ENCODE measurements around the gene GBP1. TPM values are rescaled to one million over a fixed set of nuclear protein-coding genes. Genes with fewer than 3 reads are reported as not detected.

Gene GBP1
- total RNA-seq, 4 donors from 2014 or later: 16.1 to 38.2 (median 21.1) TPM

DNA sequence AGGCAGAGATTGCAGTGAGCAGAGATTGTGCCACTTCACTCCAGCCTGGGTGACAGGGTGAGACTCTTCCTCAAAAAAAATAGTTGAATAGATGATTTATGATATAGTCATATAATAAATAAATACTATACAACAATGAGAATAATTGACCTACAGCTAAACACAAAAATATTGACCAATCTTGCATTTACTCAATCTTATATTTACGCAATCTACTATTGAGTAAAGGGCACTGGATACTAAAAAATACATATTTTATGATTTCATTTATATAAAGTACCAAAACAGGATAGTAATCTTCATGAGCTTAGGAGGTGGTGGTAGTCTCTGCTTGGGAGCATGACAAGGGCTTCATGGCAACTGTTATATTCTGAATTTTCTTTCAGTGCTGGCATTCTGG is 23.3 kb downstream of the GBP1 start:
- intact Hi-C loops (cut with DNase I): no loop called here
- no peak for DNase-seq (ENCODE audit: extremely low spot score)
- Histone ChIP-seq H3K4me1 (no peaks in the 10 kb centered on the region), H3K4me3 (no peak overlapping the region), H3K27ac (replicated peaks in 1 of 4) (no peak overlapping the region), H3K9me3 (no peaks in the 10 kb centered on the region), H3K27me3 (no peaks in the 10 kb centered on the region), H3K36me3 (no peaks in the 10 kb centered on the region)
- TF ChIP-seq, protein P1, sequence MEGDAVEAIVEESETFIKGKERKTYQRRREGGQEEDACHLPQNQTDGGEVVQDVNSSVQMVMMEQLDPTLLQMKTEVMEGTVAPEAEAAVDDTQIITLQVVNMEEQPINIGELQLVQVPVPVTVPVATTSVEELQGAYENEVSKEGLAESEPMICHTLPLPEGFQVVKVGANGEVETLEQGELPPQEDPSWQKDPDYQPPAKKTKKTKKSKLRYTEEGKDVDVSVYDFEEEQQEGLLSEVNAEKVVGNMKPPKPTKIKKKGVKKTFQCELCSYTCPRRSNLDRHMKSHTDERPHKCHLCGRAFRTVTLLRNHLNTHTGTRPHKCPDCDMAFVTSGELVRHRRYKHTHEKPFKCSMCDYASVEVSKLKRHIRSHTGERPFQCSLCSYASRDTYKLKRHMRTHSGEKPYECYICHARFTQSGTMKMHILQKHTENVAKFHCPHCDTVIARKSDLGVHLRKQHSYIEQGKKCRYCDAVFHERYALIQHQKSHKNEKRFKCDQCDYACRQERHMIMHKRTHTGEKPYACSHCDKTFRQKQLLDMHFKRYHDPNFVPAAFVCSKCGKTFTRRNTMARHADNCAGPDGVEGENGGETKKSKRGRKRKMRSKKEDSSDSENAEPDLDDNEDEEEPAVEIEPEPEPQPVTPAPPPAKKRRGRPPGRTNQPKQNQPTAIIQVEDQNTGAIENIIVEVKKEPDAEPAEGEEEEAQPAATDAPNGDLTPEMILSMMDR (IDR thresholded peaks at IDR 0.05): no peak
- TF ChIP-seq EP300 (IDR thresholded peaks at IDR 0.05): no peak
- TF ChIP-seq POLR2A (IDR thresholded peaks at IDR 0.05; ENCODE audit: low read depth): no peak
- no peak for TF ChIP-seq POLR2AphosphoS5 (IDR thresholded peaks at IDR 0.05)
- 94% methylated on average over 1 of the region's 1 CpG for WGBS

GRCh38 chr1:89041119-89041641 is 23.8 kb downstream of the GBP1 start:
- no peaks in the 10 kb centered on the region for H3K36me3 ChIP-seq
- H3K27ac ChIP-seq (replicated peaks in 1 of 4): no peak overlapping the region
- TF ChIP-seq, protein P1 (IDR thresholded peaks at IDR 0.05): no peak
- TF ChIP-seq POLR2AphosphoS5 (IDR thresholded peaks at IDR 0.05): no peak
- no peak for TF ChIP-seq POLR2A (IDR thresholded peaks at IDR 0.05; ENCODE audit: low read depth)
- TF ChIP-seq EP300 (IDR thresholded peaks at IDR 0.05): no peak
- H3K27me3 ChIP-seq: no peaks in the 10 kb centered on the region
- H3K4me1 ChIP-seq: no peaks in the 10 kb centered on the region
- 86% methylated on average over 3 of the region's 3 CpGs for WGBS
- H3K9me3 ChIP-seq: no peaks in the 10 kb centered on the region
- intact Hi-C loops (cut with DNase I): no loop called here
- no peak overlapping the region for H3K4me3 ChIP-seq
- no peak for DNase-seq (ENCODE audit: extremely low spot score)

DNA sequence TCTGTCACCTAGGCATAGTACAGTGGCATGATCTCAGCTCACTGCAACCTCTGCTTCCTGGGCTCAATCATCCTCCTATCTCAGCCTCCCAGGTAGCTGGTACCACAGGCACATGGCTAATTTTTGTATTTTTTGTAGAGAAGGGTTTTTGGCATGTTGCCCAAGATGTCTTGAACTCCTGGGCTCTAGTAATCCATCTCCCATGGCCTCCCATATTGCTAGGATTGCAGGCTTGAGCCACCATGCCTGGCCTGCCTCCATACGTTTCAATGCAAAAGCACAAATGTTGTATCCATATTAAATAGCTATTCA is 24.7 kb downstream of the GBP1 start:
- WGBS: 100% methylated on average over 1 of the region's 1 CpG
- Histone ChIP-seq H3K27me3 (no peaks in the 10 kb centered on the region), H3K9me3 (no peaks in the 10 kb centered on the region), H3K36me3 (no peaks in the 10 kb centered on the region), H3K4me3 (no peak overlapping the region), H3K27ac (replicated peaks in 1 of 4) (no peak overlapping the region), H3K4me1 (no peaks in the 10 kb centered on the region)
- intact Hi-C loops (cut with DNase I): no loop called here
- DNase-seq (ENCODE audit: extremely low spot score): no peak
- TF ChIP-seq EP300 (IDR thresholded peaks at IDR 0.05) (no peak), POLR2AphosphoS5 (IDR thresholded peaks at IDR 0.05) (no peak), POLR2A (IDR thresholded peaks at IDR 0.05; ENCODE audit: low read depth) (no peak)
- TF ChIP-seq, protein P1 (IDR thresholded peaks at IDR 0.05): no peak

- Histone ChIP-seq H3K27me3 (no peaks in the 10 kb centered on the region), H3K4me1 (no peaks in the 10 kb centered on the region)
- intact Hi-C loops (cut with DNase I): no loop called here
These were observed 27.8 kb downstream of the GBP1 start for GRCh38 chr1:89037186-89037585.

More at GRCh38 chr1:89037186-89037585, 27.8 kb downstream of the GBP1 start:
- Histone ChIP-seq H3K9me3 (no peaks in the 10 kb centered on the region), H3K36me3 (no peaks in the 10 kb centered on the region), H3K27ac (replicated peaks in 1 of 4) (no peak overlapping the region), H3K4me3 (no peak overlapping the region)
- 88% methylated on average over 1 of the region's 1 CpG for WGBS
- no peak for TF ChIP-seq POLR2A (IDR thresholded peaks at IDR 0.05; ENCODE audit: low read depth)
- TF ChIP-seq POLR2AphosphoS5 (IDR thresholded peaks at IDR 0.05): no peak
- no peak for TF ChIP-seq EP300 (IDR thresholded peaks at IDR 0.05)
- TF ChIP-seq, protein P1 (IDR thresholded peaks at IDR 0.05): no peak
- DNase-seq (ENCODE audit: extremely low spot score): no peak
